GM12891 (cell line): Measurements from ENCODE around the gene GALNT18.

Experiments used
- POLR2A ChIP-seq: IDR thresholded peaks from 2 replicates; pipeline ENCODE4 v1.6.1; 2011; ENCODE audit warnings: low read depth, low read length, control low read depth
- POLR2AphosphoS5 ChIP-seq: IDR thresholded peaks from 2 replicates; pipeline ENCODE4 v1.6.1; 2011; ENCODE audit warnings: low read depth, low read length, control low read depth

GRCh38 chr11:11411401-11411985, 210.3 kb downstream of the GALNT18 start:
- no peak for TF ChIP-seq POLR2A
- TF ChIP-seq POLR2AphosphoS5 = no peak
